GM12864 (cell line): ENCODE measurements around the gene RALGAPA1.

ENCODE experiments used
- DNase-seq: peaks from one replicate; pipeline ENCODE4 v3.0.0-alpha.2; 2011; ENCODE audit warnings: low read depth
- H3K4me3 ChIP-seq: 2 replicates; pipeline ENCODE4 v1.5.1; 2011; ENCODE audit warnings: mild to moderate bottlenecking, low read depth, low read length, control low read depth
- CTCF ChIP-seq: IDR thresholded peaks from 2 replicates; pipeline ENCODE4 v1.5.1; 2011; ENCODE audit warnings: low read depth, mild to moderate bottlenecking, moderate library complexity, low read length, control low read depth, inconsistent platforms; ENCODE audit errors: missing control alignments

The RALGAPA1 gene

GRCh38 chr14:35653045-35653444 is 156.1 kb downstream of the RALGAPA1 start:
- H3K4me3 ChIP-seq = no peak overlapping the region
- DNase-seq = no peak
- TF ChIP-seq CTCF = no peak

- DNase-seq = no peak
- no peak overlapping the region for H3K4me3 ChIP-seq
- no peak for TF ChIP-seq CTCF
Measured at GRCh38 chr14:35643513-35643912, 165.6 kb downstream of the RALGAPA1 start.

- no peak for DNase-seq
- H3K4me3 ChIP-seq = no peak overlapping the region
- TF ChIP-seq CTCF = no peak
Measured at GRCh38 chr14:35637851-35638250, 171.2 kb downstream of the RALGAPA1 start.

GRCh38 chr14:35637269-35637668 is 171.8 kb downstream of the RALGAPA1 start:
- DNase-seq = no peak
- TF ChIP-seq CTCF = no peak
- no peak overlapping the region for H3K4me3 ChIP-seq

GRCh38 chr14:35632676-35633075 is 176.4 kb downstream of the RALGAPA1 start:
- no peak overlapping the region for H3K4me3 ChIP-seq
- no peak for DNase-seq
- TF ChIP-seq CTCF = no peak

- no peak for DNase-seq
- H3K4me3 ChIP-seq = no peak overlapping the region
- TF ChIP-seq CTCF = no peak
Measured at GRCh38 chr14:35632271-35632670, 176.8 kb downstream of the RALGAPA1 start.

- DNase-seq = no peak
- no peak overlapping the region for H3K4me3 ChIP-seq
- TF ChIP-seq CTCF = no peak
Measured at GRCh38 chr14:35631071-35631805, 177.9 kb downstream of the RALGAPA1 start.
